Activated CD4-positive, CD25-positive, alpha-beta regulatory T cell treated with anti-CD3 and anti-CD28 coated beads, Interleukin-2, amount 50 U/mL, for 72 hours (primary cell): Measurements from ENCODE around the gene DOCK2.
"Not testable (repeated sequence)": the region's sequence is repeated elsewhere in the genome, so short reads cannot be mapped to it uniquely, and the experiment has no call there.

Source experiments
- DNase-seq: peaks from one replicate; pipeline ENCODE4 v3.0.0; 2021

DOCK2 gene

GRCh38 chr5:169641253-169641652 lies 4.2 kb downstream of the DOCK2 start:
- DNase-seq, result no peak

GRCh38 chr5:169646856-169647255 lies 9.8 kb downstream of the DOCK2 start:
- DNase-seq, result no peak

GRCh38 chr5:169647566-169647965 lies 10.5 kb downstream of the DOCK2 start:
- DNase-seq, result no peak

DNA sequence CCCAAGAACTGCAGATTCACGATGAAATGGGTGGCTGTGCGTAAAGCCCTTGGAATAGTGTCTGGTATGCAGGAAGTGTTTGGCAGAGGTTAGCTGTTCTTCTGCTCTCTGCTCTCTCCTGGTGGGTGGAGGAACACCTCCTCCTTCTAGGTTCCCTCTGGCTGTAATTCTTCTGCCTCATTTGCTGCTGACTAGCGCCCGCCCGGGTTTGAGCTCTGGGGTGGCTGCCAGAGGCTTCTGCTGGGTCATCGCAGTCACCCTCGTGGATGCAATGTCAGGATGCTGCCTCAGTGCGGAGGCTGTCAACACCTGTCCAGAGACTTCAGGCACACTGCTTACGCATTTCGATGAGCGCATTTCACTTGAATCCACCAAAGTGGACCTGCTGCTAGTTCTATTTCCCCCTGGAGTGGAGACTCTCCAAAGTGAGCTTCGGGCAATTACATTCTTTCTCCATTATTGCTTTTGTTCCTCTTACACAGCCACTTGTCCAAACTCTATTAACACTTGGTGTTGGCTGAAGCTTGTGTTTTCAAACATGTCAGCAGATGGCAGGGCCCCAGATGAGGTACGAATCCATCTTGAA lies 11.7 kb downstream of the DOCK2 start:
- DNase-seq, result no peak

DNA sequence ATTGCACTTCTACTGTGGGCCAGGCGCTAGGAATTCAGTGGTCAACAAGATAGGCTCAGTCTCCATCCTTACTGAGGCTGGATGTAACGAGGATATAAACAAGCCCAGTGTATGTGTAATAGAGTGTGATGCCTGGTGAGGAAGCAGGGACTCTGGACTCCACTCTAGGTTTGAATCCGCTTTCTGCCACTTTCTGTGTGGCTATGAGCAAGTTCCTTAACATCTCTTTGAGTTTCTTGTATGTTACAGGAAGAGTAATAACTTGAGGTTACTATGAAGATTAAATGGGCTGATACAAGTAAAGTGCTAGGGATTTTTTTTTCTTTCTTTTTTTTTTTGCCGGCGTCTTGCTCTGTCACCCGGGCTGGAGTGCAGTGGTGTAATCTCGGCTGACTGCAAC lies 12.4 kb downstream of the DOCK2 start:
- no peak for DNase-seq

DNA sequence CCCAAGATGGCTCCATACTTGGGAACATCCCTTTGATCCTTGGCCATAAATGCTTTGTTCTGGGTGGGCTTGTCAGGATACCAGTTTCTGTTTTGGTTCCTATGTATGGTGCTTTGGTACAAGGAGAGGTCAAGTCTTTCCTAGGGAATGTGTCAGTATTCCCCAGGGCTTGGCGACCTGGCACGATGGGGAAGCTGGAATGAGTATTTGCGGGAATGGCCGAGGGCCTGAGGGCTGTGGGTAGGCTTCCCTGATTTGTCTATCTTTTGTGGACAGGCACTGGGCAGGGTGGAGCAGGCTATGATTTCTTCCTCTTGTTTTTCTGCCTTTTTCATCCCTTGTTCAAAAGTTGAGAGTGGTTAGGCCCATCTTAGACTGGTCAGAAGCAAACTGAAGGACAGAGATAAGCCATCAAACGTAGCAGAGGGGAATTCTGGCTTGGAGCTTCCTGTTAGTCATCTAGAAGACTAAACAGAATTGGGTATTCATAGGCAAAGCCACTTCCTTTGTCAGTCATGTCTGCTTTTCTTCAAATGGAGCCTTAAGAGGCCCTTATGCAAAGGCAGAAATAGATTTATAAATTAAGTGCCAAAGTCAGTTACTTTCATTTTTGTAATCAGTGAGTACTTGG lies 13.7 kb downstream of the DOCK2 start:
- DNase-seq, result no peak

DNA sequence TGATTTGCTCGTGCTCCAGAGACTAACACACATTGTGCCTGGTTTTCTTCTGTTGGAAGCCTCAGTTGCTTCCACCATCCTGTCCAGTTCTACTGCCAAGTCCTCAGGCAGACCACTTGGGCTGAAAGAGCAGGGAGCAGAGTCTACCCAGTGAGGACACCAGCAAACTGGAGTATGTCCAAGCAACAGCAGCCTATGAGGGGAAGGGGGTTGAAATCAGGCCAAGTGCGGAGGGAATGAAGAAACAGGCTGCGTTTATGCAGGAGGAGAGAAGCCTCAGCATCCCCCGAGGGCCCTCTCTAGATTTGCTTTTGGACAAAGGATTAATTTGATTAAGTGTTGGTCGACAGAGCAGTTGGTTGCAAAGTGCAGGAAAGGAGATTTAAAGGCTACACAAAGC lies 14.5 kb downstream of the DOCK2 start:
- DNase-seq, result no peak

- DNase-seq, result no peak
Observed at GRCh38 chr5:169652057-169652456, 15.0 kb downstream of the DOCK2 start.

GRCh38 chr5:169653091-169653490 lies 16.0 kb downstream of the DOCK2 start:
- no peak for DNase-seq

GRCh38 chr5:169655353-169655752 lies 18.3 kb downstream of the DOCK2 start:
- no peak for DNase-seq

DNA sequence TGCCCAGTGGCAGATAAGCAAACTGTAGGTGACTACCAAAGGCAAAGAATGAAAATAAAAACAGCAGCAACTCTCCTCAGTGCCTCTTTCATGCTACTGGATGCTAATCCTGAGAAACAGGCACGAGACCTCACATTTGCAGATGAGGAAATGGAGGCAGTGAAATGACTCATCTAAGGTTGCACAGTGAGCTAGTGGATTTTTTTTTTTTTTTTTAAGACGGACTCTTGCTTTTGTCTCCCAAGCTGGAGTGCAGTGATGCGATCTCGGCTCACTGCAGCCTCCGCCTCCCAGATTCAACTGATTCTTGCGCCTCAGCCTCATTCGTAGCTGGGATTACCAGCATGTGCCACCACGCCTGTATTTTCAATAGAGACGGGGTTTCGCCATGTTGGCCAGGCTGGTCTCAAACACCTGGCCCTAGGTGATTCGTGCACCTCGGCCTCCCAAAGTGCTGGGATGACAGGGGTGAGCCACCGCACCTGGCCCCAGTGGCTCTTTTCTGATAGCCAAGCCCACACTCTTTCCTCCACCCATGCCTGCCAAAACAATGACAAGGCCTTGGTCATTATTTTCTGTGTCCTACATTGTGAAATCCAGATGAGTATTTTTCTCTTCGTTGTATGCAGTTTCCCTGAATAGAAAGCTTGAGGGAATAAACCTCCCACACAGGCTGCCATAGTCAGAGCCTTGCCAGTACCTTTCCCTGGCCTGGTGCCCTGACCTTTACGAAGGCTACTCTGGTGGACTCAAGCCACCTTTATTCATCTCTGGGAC lies 19.2 kb downstream of the DOCK2 start:
- DNase-seq, result no peak

GRCh38 chr5:169657127-169657526 lies 20.1 kb downstream of the DOCK2 start:
- no peak for DNase-seq

- DNase-seq, result not testable (repeated sequence)
Observed at GRCh38 chr5:169662451-169662850, 25.4 kb downstream of the DOCK2 start.

- DNase-seq, result no peak
Observed at GRCh38 chr5:169663537-169663936, 26.5 kb downstream of the DOCK2 start.

- DNase-seq, result no peak
Observed at GRCh38 chr5:169666365-169666764, 29.3 kb downstream of the DOCK2 start.

- DNase-seq, result no peak
Observed at GRCh38 chr5:169667896-169668674, 31.0 kb downstream of the DOCK2 start.

- DNase-seq, result no peak
Observed at GRCh38 chr5:169668732-169669131, 31.7 kb downstream of the DOCK2 start.

GRCh38 chr5:169670769-169671525 lies 33.9 kb downstream of the DOCK2 start:
- no peak for DNase-seq

DNA sequence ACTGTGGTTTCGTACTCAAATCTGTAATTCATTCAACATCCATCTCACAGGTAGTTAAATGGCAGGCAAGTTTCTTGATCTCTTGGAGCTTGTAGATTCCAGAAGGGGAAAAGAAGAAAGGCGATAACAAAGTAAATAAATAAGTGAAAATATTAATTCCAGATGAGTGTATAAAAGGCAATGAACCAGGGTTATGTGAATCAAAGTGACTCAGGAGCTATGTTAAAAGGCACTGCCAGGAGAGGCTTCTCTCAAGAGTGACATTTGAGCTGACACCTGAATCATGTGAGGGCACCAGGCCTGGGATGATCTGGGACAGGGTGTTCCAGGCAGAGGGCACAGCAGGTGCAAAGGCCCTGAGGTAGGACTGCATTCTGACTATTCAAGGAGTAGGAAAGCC lies 45.0 kb downstream of the DOCK2 start:
- no peak for DNase-seq

- no peak for DNase-seq
Observed at GRCh38 chr5:169686137-169686536, 49.1 kb downstream of the DOCK2 start.

- no peak for DNase-seq
Observed at GRCh38 chr5:169688106-169688505, 51.0 kb downstream of the DOCK2 start.

GRCh38 chr5:169691471-169691870 lies 54.4 kb downstream of the DOCK2 start:
- no peak for DNase-seq
